ENCODE measurements around the gene GALNS. TPM values are rescaled to one million over a fixed set of nuclear protein-coding genes. Genes with fewer than 3 reads are reported as not detected.

Gene GALNS
- total and polyA plus RNA-seq, 8 donors, result 5.7 to 26.1 (median 9.1) TPM

GRCh38 chr16:88798772-88799455 is 57.8 kb downstream of the GALNS start:
- no peaks in the 10 kb centered on the region for H3K36me3 ChIP-seq
- no peak for FAIRE-seq
- intact Hi-C loops (cut with DNase I), result no loop called here
- no peak overlapping the region for H3K4me3 ChIP-seq
- DNase-seq, result no peak
- H3K27ac ChIP-seq, result no peak overlapping the region
- TF ChIP-seq CTCF (IDR thresholded peaks at IDR 0.05), result no peak
- H3K9me3 ChIP-seq, result no peaks in the 10 kb centered on the region
- no peak for ATAC-seq
- peaks cover 0 to 3% (median 0%) of the 10 kb centered on the region in 4 donors for H3K27me3 ChIP-seq
- H3K4me1 ChIP-seq, result peaks cover 0 to under 1% (median 0%) of the 10 kb centered on the region in 3 donors

DNA sequence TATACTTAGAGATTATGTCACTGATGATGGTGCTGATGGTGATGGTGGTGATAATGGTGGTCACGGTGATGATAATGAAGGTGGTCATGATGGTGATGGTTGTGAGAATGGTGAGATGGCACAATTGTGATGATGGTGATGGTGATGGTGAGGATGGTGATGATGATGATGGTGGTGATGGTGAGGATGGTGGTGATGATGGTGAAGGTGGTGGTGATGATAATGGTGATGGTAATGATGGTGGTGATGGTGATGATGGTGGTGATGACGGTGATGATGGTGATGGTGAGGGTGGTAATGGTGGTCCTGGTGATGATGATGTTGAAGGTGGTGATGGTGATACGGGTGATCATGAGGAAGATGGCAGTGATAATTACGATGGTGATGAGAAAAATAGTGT is 58.7 kb downstream of the GALNS start:
- FAIRE-seq (no peak), DNase-seq (no peak), ATAC-seq (no peak)
- WGBS, 2 donors, result 93 to 95% methylated on average over 4 of the region's 4 CpGs
- peaks cover 0 to 3% (median 0%) of the 10 kb centered on the region in 4 donors for H3K27me3 ChIP-seq
- intact Hi-C loops (cut with DNase I), result no loop called here
- H3K36me3 ChIP-seq, result no peaks in the 10 kb centered on the region
- H3K4me1 ChIP-seq, result no peaks in the 10 kb centered on the region
- no peak for TF ChIP-seq CTCF (IDR thresholded peaks at IDR 0.05)
- H3K9me3 ChIP-seq, result no peaks in the 10 kb centered on the region
- H3K4me3 ChIP-seq, result no peak overlapping the region
- no peak overlapping the region for H3K27ac ChIP-seq

- intact Hi-C loops (cut with DNase I), result no loop called here
- WGBS, 2 donors, result 54 to 70% methylated on average over 4 of the region's 4 CpGs
- H3K4me3 ChIP-seq, result no peak overlapping the region
- FAIRE-seq (no peak), ATAC-seq (no peak), DNase-seq (no peak)
- no peaks in the 10 kb centered on the region for H3K36me3 ChIP-seq
- H3K27me3 ChIP-seq, result peaks cover 0 to 3% (median 0%) of the 10 kb centered on the region in 4 donors
- H3K9me3 ChIP-seq, result no peaks in the 10 kb centered on the region
- TF ChIP-seq CTCF (IDR thresholded peaks at IDR 0.05), result no peak
- H3K27ac ChIP-seq, result no peak overlapping the region
- no peaks in the 10 kb centered on the region for H3K4me1 ChIP-seq
Measured at GRCh38 chr16:88796278-88796677, 60.5 kb downstream of the GALNS start.

GRCh38 chr16:88793251-88793954 is 63.3 kb downstream of the GALNS start:
- Histone ChIP-seq H3K27me3 (peaks cover 0 to 3% (median 0%) of the 10 kb centered on the region in 4 donors), H3K4me1 (no peaks in the 10 kb centered on the region), H3K9me3 (no peaks in the 10 kb centered on the region), H3K27ac (no peak overlapping the region), H3K36me3 (no peaks in the 10 kb centered on the region), H3K4me3 (no peak overlapping the region)
- DNase-seq (no peak), FAIRE-seq (no peak), ATAC-seq (peak in 1 of 4 donors; percentile 21)
- 39 to 44% methylated on average over 32 to 35 of the region's 35 CpGs for WGBS, 2 donors
- TF ChIP-seq CTCF (IDR thresholded peaks at IDR 0.05), result no peak
- intact Hi-C loops (cut with DNase I), result no loop called here

Measured in pancreas (tissue), 10 donors.